ENCODE results near the gene OR51B2. TPM values are rescaled to one million over a fixed set of nuclear protein-coding genes. Genes with fewer than 3 reads are reported as not detected.
"Not testable (repeated sequence)": the region's sequence is repeated elsewhere in the genome, so short reads cannot be mapped to it uniquely, and the experiment has no call there.

Gene OR51B2
- total and polyA plus RNA-seq, 10 of the 15 experiments (the other 5 are each of a cell fraction or from before 2014, with no cell fraction given), result 0.29 TPM; not detected in 9

- no peak for FAIRE-seq
- ATAC-seq, result no peak
- no peaks in the 10 kb centered on the region for H3K4me1 ChIP-seq (ENCODE audit: control insufficient read depth, insufficient read depth, low read length)
- no peak overlapping the region for H3K4me3 ChIP-seq
- ChIA-PET CTCF (no interaction called here), SMC1A (ENCODE audit: uncharacterized antibody, unreplicated experiment) (interaction anchor here (1.1 kb wide), 1 partner anchor 11 kb away, joined by 3 read pairs; no protein-coding TSS in a partner anchor), POLR2A (no interaction called here), RAD21 (ENCODE audit: unreplicated experiment) (interaction anchor here (0.9 kb wide), 1 partner anchor 573 kb away, joined by 3 read pairs; no protein-coding TSS in a partner anchor)
- no TSS peak for BruUV-seq (replicated peaks)
- H3K4me2 ChIP-seq (ENCODE audit: control insufficient read depth, insufficient read depth), result no peak overlapping the region
- no peak overlapping the region for H3K27ac ChIP-seq (ENCODE audit: control insufficient read depth, insufficient read depth)
- no peaks in the 10 kb centered on the region for H3K79me2 ChIP-seq (ENCODE audit: control insufficient read depth, insufficient read depth, low read length)
- no peak overlapping the region for H3K9ac ChIP-seq (ENCODE audit: control insufficient read depth, insufficient read depth, low read length)
- in situ Hi-C loops (cut with MboI) (no loop called here), intact Hi-C loops (cut with micrococcal nuclease; ENCODE audit: unreplicated experiment) (no loop called here)
- H3K9me3 ChIP-seq (replicated peaks; ENCODE audit: control insufficient read depth, insufficient read depth, low read length), result no peaks in the 10 kb centered on the region
- no peaks in the 10 kb centered on the region for H3K36me3 ChIP-seq (ENCODE audit: control insufficient read depth in 2 of 2, insufficient read depth in 2 of 2, low read length in 1 of 2)
- DNase-seq (ENCODE audit: low read depth, low spot score), result no peak
- TF ChIP-seq E2F8 (IDR thresholded peaks at IDR 0.05; ENCODE audit: low read depth, partially characterized antibody) (no peak), SMAD5 (IDR thresholded peaks at IDR 0.05; ENCODE audit: low read depth) (no peak), RB1 (IDR thresholded peaks at IDR 0.05; ENCODE audit: borderline replicate concordance) (no peak), ZBED1 (IDR thresholded peaks at IDR 0.05; ENCODE audit: borderline replicate concordance) (no peak), NR2C2 (IDR thresholded peaks at IDR 0.05; ENCODE audit: borderline replicate concordance, control insufficient read depth, insufficient read length, low read depth) (no peak), SRF (IDR thresholded peaks at IDR 0.05; ENCODE audit: low read depth in 2 of 2, low read length in 2 of 2) (no peak), KDM1A (IDR thresholded peaks at IDR 0.05; ENCODE audit: borderline replicate concordance) (no peak), MEF2B (IDR thresholded peaks at IDR 0.05; ENCODE audit: partially characterized antibody, poor library complexity, severe bottlenecking) (no peak)
- H2AFZ ChIP-seq (ENCODE audit: control insufficient read depth, low read depth, low read length), result no peak overlapping the region
- H3K27me3 ChIP-seq (replicated peaks in 1 of 2; ENCODE audit: control insufficient read depth in 2 of 2, insufficient read depth in 2 of 2, low read length in 1 of 2), result no peaks in the 10 kb centered on the region; a peak in 1 of 4 replicates
- WGBS (ENCODE audit: insufficient coverage, insufficient replicate concordance, low lambda C conversion rate, missing lambda C conversion rate), result 33% methylated on average over 5 of the region's 5 CpGs
- H4K20me1 ChIP-seq (ENCODE audit: control insufficient read depth, insufficient read depth), result no peaks in the 10 kb centered on the region
Measured at GRCh38 chr11:5317292-5317691, 6.8 kb downstream of the OR51B2 start.

GRCh38 chr11:5313326-5314023 lies 10.6 kb downstream of the OR51B2 start:
- H4K20me1 ChIP-seq (ENCODE audit: control insufficient read depth, insufficient read depth); RAD21 ChIA-PET (ENCODE audit: unreplicated experiment); intact Hi-C loops (cut with micrococcal nuclease; ENCODE audit: unreplicated experiment); H3K79me2 ChIP-seq (ENCODE audit: control insufficient read depth, insufficient read depth, low read length); H2AFZ ChIP-seq (ENCODE audit: control insufficient read depth, low read depth, low read length); H3K4me3 ChIP-seq; FAIRE-seq; H3K4me2 ChIP-seq (ENCODE audit: control insufficient read depth, insufficient read depth); POLR2A ChIA-PET; DNase-seq (ENCODE audit: low read depth, low spot score); H3K27me3 ChIP-seq (replicated peaks in 1 of 2; ENCODE audit: control insufficient read depth in 2 of 2, insufficient read depth in 2 of 2, low read length in 1 of 2); H3K36me3 ChIP-seq (ENCODE audit: control insufficient read depth in 2 of 2, insufficient read depth in 2 of 2, low read length in 1 of 2); in situ Hi-C loops (cut with MboI); BruUV-seq (replicated peaks); H3K9ac ChIP-seq (ENCODE audit: control insufficient read depth, insufficient read depth, low read length); H3K27ac ChIP-seq (ENCODE audit: control insufficient read depth, insufficient read depth); SMC1A ChIA-PET (ENCODE audit: uncharacterized antibody, unreplicated experiment); H3K9me3 ChIP-seq (replicated peaks; ENCODE audit: control insufficient read depth, insufficient read depth, low read length); H3K4me1 ChIP-seq (ENCODE audit: control insufficient read depth, insufficient read depth, low read length); ATAC-seq: not testable (repeated sequence)
- 47% methylated on average over 3 of the region's 3 CpGs for WGBS (ENCODE audit: insufficient coverage, insufficient replicate concordance, low lambda C conversion rate, missing lambda C conversion rate)
- CTCF ChIA-PET, result interaction anchor here (0.6 kb wide), 1 partner anchor 690 kb away, joined by 3 read pairs; no protein-coding TSS in a partner anchor

Measured in GM12878 (cell line).